Esophagus muscularis mucosa (tissue), 4 donors: Measurements from ENCODE around the gene SH2D7. TPM values are rescaled to one million over a fixed set of nuclear protein-coding genes. Genes with fewer than 3 reads are reported as not detected.
A peak's percentile ranks its signal among the peaks of the same experiment; 100 is the strongest.

ENCODE experiments used
- DNase-seq: peaks from one replicate; pipeline ENCODE4 v3.0.0-alpha.2; 2017; ENCODE audit errors: extremely low spot score
- H3K27ac ChIP-seq, 4 donors: fragments of 200-600 bp; sonication (generic); replicated peaks in 1 of 4; 1 replicate in 3 of 4; 2 replicates in 1 of 4; pipeline ENCODE4 v1.5.1; 2016 to 2019; ENCODE audit warnings: mild to moderate bottlenecking in 1 of 4
- H3K27me3 ChIP-seq, 4 donors: fragments of 200-600 bp; sonication (generic); one replicate each; pipeline versions ENCODE4 v1.5.1 to v1.6.0; 2016 to 2019
- H3K36me3 ChIP-seq, 4 donors: fragments of 200-600 bp; sonication (generic); one replicate each; pipeline ENCODE4 v1.5.1; 2016 to 2019
- H3K4me1 ChIP-seq, 4 donors: fragments of 200-600 bp; sonication (generic); one replicate each; pipeline ENCODE4 v1.5.1; 2016 to 2019
- H3K4me3 ChIP-seq, 4 donors: fragments of 200-600 bp; sonication (generic); 1 replicate in 2 of 4; 2 replicates in 2 of 4; pipeline ENCODE4 v1.5.1; 2016 to 2019; ENCODE audit warnings: mild to moderate bottlenecking in 4 of 4, moderate library complexity in 1 of 4
- H3K9me3 ChIP-seq, 4 donors: fragments of 200-600 bp; sonication (generic); 1 replicate in 3 of 4; 2 replicates in 1 of 4; pipeline ENCODE4 v1.5.1; 2016 to 2019
- CTCF ChIP-seq, 3 experiments: fragments of 200-600 bp in 2 of 3; fragments of 450-650 bp in 1 of 3; sonication (generic) in 2 of 3; IDR thresholded peaks; one replicate each; pipeline ENCODE4 v1.5.1; 2017 to 2019; ENCODE audit warnings: antibody characterized with exemption in 3 of 3, mild to moderate bottlenecking in 2 of 3, moderate library complexity in 1 of 3
- EP300 ChIP-seq: sonication (generic); formaldehyde crosslinking; IDR thresholded peaks from one replicate; pipeline ENCODE4 v1.6.1; 2017; ENCODE audit warnings: antibody characterized with exemption
- POLR2A ChIP-seq: fragments of 450-650 bp; IDR thresholded peaks from one replicate; pipeline ENCODE4 v1.6.1; 2017; ENCODE audit warnings: antibody characterized with exemption, moderate library complexity, mild to moderate bottlenecking, low read depth
- POLR2AphosphoS5 ChIP-seq, 2 donors: sonication (generic); formaldehyde crosslinking; IDR thresholded peaks; one replicate each; pipeline ENCODE4 v1.6.1; 2017; ENCODE audit warnings: antibody characterized with exemption in 2 of 2
- WGBS: methylation state at CpG from one replicate; pipeline ENCODE4 v1.1.5; 2018; 5-methylcytosine and 5-hydroxymethylcytosine counted together
- intact Hi-C: fragments of 100-400 bp; cut with DNase I; formaldehyde crosslinking; loops from one replicate; pipeline ENCODE4 v1.15.1; 2023
- total RNA-seq, 4 donors: library from RNA; depleted of rRNA; stranded (reverse); fragments of >200 nt; gene quantifications; one replicate each; pipeline versions ENCODE4 v1.1.0 to v1.2.1, GENCODE V29; 2016

The SH2D7 gene
- not detected for total RNA-seq

GRCh38 chr15:78092261-78093041 is at the start of gene SH2D7:
Gene SH2D7, plus strand, starts transcription at chr15:78092561. Its CDS starts 24 bp downstream, at chr15:78092585.
- Histone ChIP-seq H3K27me3 (no peaks in the 10 kb centered on the region), H3K36me3 (no peaks in the 10 kb centered on the region), H3K9me3 (no peaks in the 10 kb centered on the region), H3K4me1 (peaks cover 20 to 26% (median 22%) of the 10 kb centered on the region in 4 donors), H3K4me3 (no peak within 1 kb of the TSS), H3K27ac (peak within 1 kb of the TSS in 1 of 4 donors; percentile 47)
- DNase-seq, result no peak
- TF ChIP-seq POLR2A (no peak), POLR2AphosphoS5 (IDR thresholded peaks at IDR 0.05) (no peak), CTCF (IDR thresholded peaks at IDR 0.05) (no peak), EP300 (no peak)
- intact Hi-C loops, result no loop called here
- WGBS, result 63% methylated on average over 4 of the region's 11 CpGs

- H3K27me3 ChIP-seq, result no peaks in the 10 kb centered on the region
- no peak for DNase-seq
- intact Hi-C loops, result no loop called here
- TF ChIP-seq CTCF (IDR thresholded peaks at IDR 0.05), result no peak
- H3K27ac ChIP-seq, result peak overlapping the region in 2 of 4 donors; percentile 11 to 22
- H3K4me3 ChIP-seq, result no peak overlapping the region
- peaks cover 30 to 56% (median 37%) of the 10 kb centered on the region in 4 donors for H3K4me1 ChIP-seq
- 59% methylated on average over 5 of the region's 5 CpGs for WGBS
- H3K36me3 ChIP-seq, result peaks cover 0 to 34% (median 23%) of the 10 kb centered on the region in 4 donors
- no peaks in the 10 kb centered on the region for H3K9me3 ChIP-seq
Measured at GRCh38 chr15:78044407-78045155, 47.8 kb upstream of the SH2D7 start.

- no peak for DNase-seq
- Histone ChIP-seq H3K27ac (no peak overlapping the region), H3K4me1 (peaks cover 36 to 58% (median 43%) of the 10 kb centered on the region in 4 donors), H3K9me3 (no peaks in the 10 kb centered on the region), H3K27me3 (no peaks in the 10 kb centered on the region), H3K36me3 (peaks cover 0 to 30% (median 22%) of the 10 kb centered on the region in 4 donors), H3K4me3 (no peak overlapping the region)
- TF ChIP-seq EP300 (no peak), POLR2A (no peak), POLR2AphosphoS5 (IDR thresholded peaks at IDR 0.05) (no peak), CTCF (IDR thresholded peaks at IDR 0.05) (no peak)
- WGBS, result 94% methylated on average over 1 of the region's 1 CpG
- intact Hi-C loops, result no loop called here
Measured at GRCh38 chr15:78045189-78045588, 47.2 kb upstream of the SH2D7 start.

- 78% methylated on average over 5 of the region's 5 CpGs for WGBS
- no peak for TF ChIP-seq POLR2AphosphoS5 (IDR thresholded peaks at IDR 0.05)
- Histone ChIP-seq H3K9me3 (no peaks in the 10 kb centered on the region), H3K36me3 (peaks cover 0 to 30% (median 20%) of the 10 kb centered on the region in 4 donors), H3K27me3 (no peaks in the 10 kb centered on the region), H3K27ac (peak overlapping the region in 2 of 4 donors; percentile 63 to 66), H3K4me1 (peaks cover 51 to 74% (median 57%) of the 10 kb centered on the region in 4 donors), H3K4me3 (no peak overlapping the region)
- no peak for DNase-seq
- intact Hi-C loops, result no loop called here
Measured at GRCh38 chr15:78046796-78047341, 45.5 kb upstream of the SH2D7 start.
